NCI-H69 (cell line): ENCODE data around the gene COPS3.

Source experiments
- DNase-seq: peaks from one replicate; lab custom pipeline; 2025; lab: John Stamatoyannopoulos, UW

Gene COPS3

DNA sequence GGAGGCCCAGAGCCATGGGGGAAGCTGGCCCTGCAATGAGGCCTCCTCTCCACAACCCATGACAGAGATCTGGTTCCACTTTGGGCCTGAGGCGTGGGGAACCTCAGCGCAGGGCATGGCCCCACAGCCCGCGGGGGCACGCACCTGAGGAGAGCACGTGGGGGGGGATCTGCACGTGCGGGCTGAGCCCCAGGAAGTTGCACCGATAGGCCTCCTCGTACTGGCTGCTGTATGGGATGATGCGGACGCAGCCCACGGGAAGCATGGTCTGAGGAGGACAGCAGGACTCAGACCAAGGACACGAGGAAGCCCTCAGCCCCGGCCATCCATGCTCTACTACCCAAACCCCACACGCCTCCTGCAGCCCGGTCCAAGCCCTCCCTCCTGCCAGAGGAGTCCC lies 64.8 kb downstream of the COPS3 start:
- no peak for DNase-seq

DNA sequence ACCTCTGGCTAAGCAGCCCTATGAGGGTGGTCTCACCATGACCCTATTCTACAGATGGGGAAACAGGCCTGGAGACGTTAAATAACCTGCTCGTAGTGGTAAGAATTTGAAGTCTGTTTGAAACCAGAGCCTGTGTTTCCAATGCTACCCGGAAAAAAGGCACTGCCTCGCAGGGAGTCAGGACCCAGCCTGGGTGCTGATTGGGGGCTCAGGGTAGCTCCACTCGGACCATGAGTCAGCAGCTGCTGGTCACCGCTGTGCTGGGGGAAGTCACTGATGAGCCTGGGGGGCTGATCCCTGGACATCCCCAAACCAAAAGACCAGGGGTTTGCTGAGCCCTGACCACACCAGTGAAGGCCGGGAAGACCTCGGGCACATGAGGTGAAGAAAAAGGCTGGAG lies 65.5 kb downstream of the COPS3 start:
- DNase-seq: no peak

DNA sequence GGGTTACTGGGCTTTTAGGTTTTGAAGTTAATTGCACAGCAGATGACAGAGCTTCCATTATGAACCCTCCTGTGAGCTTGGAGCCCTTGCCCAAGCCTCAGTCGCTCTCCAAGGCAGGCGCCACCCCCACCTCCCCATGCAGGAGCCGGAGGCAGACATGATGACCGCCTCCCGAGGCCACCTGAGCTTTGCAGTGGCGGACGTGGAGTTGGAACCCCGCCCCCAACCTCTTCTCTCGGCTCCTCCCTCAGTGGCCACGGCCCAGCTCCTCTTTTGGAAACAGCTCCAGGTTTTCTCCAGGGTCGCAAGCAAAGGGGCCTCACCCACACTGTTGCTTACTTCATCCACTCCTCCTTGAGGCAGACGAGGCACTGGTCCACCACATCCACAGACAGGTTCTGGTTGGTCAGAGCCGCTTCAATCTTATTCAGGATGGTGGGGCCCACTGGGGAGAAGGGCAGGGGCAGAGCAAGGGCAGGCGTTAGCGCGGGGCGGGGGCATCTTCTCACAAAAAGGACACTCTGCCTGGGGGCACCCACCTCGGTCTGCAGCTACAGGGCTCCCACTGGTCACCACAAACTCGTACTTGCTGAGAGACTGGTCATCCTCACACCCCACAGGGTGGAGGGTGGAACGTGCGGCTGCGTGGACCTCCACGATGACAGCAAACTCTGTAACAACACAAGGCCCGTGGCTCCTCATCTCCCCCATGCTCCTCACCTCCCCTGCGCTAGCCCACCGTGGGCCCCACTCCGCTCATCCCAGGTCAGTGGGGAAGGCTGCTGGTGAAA lies 66.2 kb downstream of the COPS3 start:
- no peak for DNase-seq

DNA sequence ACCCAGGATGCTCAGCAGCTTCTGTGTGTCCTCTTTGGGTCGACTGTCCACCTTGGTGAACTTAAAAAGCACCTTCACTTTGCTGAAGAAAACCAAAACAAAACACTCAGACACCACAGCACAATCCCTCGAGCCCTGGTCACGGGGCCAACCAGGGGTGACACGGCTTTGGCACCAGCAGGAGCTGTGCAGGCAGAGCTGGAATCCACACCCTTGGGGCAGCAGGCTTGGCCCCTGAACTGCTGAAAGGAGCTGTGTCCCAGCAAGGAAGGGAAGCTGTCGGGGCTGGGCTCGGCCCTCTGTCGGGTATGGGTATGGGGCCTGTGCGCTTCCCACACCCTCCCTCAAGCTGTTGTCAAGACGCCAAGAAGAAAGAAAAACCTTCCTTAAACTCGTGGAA lies 67.3 kb downstream of the COPS3 start:
- DNase-seq: no peak

DNA sequence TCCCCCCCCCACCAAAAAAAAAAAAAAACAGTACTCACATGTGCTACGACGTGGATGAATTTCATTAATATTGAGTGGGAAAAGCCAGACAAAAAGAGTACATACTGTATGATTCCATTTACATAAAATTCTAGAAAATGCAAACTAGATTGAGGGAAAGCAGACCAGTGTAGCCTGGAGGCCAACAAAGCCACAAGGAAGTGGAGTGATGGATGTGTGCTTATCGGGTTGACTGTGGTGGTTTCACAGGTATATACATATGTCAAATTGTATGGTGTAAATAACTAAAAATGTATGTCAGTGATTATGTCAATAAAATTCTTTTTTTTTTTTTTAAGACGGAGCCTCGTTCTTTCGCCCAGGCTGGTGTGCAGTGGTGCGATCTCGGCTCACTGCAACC lies 73.0 kb downstream of the COPS3 start:
- no peak for DNase-seq

DNA sequence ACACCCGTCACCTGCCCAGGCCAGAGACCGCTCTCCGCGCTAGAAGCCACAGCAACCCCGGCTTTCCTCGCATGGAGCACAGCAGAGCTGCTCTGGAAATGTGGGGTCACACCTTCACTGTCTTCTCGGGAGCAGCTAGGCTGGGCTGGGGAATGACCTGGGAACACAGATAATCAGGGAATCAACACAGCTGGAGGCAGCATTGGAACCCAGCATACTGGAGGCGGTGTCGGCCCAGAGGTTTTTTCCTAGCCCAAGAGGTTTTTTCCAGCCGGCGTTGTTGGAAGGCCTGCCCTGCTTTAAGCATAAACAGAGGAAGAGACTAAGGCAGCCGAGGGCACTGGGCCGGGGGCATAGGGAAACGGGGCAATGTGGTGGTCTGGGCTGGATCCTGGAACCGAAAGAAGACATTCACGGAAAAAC lies 74.1 kb downstream of the COPS3 start:
- no peak for DNase-seq

DNA sequence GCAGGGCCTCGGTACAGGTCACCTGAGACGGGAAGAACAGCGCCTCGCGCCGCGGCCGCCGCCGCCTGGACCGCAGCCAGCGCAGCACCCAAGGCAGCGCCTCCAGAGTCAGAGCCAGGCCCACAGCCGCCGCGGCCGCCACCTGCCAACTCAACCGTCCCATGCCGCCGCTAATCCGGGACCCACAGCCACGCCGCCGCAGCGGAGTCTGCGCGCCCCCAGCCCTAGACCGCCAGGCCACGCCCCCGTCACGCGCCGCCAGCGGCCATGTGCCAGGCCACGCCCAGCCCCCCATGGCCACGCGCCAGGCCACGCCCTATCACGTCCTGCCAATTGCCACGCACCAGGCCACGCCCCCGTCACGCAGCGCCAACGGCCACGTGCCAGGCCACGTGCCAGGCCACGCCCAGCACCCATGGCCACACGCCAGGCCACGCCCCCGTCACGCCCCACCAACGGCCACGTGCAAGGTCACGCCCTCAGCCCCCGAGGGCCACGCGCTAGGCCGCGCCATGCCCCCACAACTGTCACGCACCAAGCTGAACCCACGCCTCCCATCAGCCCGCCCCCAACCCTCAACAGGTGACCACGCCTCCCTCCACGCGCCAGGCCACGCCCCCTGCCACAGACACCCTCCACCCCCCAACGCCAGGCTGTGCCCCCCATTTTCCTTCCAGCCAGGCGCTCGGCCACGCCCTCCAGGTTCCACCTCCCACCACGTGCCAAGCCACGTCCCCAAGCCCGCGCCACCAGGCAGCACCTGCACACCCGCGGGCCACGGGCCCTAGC lies 74.7 kb downstream of the COPS3 start, which contains the start of gene PLD6:
Gene PLD6, minus strand, starts transcription at position 210 of the 789 bp plus-strand sequence. Its CDS starts 47 bp downstream, at position 163.
- DNase-seq: peak; percentile 84

DNA sequence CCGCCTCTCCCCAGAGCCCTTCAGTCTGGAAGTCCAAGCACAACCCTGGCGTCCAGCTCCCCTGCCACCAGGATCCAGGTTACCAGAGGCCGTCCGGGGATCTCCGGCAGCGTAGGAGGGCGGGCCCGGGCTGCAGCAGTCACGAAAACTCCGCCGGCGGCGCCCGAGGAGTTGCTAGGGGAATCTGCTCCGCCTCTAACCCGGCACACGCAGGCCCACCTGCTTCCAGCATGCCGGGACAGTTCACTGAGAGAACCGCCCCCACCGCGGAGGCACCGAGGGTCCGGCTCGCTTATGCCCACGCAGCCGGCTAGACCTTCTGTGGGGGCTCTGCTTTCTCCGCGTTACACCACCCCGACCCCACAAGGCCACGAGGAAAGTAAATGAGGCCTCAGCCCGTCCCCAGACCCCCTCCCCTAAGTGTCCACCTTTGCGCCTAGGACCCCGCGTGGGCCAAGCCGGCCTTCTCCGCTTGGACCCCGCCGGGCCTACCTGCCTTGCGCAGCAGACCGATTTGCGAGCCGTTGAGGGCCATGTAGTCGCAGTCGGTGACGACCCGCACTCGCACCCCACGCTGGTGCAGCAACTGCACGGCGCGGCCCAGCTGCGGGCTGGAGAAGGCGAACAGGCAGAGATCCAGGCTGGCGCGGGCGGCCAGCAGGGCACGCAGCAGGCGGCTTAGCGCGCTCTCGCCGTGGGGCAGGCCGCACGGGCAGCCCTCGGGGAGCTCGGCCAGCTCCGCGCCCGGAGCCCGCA lies 75.5 kb downstream of the COPS3 start:
- peak; percentile 58 for DNase-seq

DNA sequence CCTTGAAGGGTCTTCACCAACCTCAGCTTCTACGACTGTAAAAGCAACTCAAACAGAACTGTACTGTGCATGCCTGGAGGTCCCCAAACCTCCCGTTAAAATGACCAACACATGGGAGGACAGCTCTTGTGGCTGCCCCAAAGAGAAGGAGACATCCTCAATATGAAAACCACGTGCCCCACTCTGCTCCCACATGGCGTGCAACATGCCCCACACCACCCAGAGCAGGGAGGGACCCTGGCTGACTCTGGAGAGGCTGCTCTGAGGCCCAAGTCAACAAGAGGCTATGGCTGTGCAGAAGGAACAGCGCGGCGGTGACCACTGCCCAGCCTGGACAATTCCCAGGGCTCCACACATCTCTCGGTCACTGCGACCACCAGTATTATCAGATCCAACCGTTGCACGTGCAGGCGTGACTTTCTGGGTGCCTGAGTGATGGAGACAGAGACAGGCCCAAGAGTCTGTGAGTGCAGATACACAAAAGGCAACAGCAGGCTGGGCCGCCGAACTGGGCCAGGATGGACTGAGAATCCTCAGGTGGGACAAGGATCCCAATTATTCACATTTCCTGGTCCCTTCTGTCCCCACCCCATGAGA lies 76.3 kb downstream of the COPS3 start:
- DNase-seq: no peak

DNA sequence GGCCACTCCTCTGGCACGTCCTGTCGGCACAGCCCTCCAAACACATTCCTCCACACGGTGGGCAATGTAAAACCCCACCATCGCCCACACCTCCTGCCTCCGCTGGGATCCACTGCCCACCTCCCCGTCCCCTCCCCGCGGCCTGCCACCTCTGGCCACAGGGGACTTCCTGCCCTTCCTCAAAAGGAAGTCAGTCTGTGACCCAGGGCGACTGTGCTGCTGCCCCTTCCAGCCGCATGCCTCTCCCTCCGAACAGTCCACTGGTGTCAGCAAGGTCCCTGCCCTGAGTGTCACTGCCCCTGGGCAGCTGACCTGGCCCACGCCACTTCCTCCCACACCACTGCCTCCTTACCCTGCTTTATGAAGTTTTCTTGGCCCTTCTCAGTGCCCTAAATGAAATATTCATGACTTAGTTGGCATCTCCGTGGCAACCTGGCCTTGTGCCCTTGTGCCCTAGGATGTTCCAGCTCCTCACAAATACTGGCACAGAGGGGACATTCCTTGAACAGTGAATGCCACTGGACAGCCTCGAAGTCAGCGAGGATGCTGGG lies 76.9 kb downstream of the COPS3 start:
- no peak for DNase-seq

DNA sequence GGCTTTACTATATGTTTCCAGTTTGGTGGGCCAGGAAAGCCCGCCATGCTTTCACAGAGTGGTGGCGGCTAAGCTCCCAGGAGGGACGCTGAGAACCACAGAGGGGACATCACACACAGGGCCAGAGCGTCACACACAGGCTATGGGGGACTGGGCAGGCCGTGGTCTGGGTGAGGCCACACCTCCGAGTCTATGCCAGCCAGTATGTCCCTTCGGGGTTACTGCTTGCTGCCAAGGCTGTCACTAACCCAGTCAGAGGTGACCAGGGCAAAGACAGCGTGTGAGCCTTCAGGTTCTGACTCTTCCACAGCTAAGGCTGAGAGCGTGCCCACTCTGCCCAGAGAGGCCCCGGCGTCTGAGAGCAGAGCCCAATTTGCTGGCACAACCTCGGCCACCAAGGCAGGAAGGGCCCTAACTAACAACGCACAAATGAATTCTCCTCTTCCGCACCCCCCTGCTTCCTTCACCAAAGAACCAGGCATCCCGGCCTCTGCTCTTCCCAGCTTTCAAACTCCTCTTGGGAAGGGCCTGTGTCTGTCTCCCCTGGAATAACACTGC lies 77.8 kb downstream of the COPS3 start:
- DNase-seq: no peak

DNA sequence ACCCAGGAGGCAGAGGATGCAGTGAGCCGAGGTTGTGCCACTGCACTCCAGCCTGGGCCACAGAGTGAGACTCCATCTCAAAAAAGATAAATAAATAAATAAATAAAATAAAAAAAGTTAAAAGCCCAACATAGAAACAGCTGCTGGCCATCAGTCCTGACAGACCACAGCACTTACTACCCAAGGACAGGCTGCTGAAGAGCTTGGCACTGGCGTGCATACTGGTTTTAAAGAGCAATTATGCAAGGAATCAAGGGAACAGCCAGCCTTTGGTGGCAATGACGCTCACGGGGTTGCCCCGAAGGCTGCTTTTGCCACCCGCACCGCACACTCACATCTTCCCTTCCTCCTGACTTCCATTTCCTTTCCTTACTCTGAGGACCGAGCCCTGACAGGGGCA lies 79.1 kb downstream of the COPS3 start:
- DNase-seq: no peak

DNA sequence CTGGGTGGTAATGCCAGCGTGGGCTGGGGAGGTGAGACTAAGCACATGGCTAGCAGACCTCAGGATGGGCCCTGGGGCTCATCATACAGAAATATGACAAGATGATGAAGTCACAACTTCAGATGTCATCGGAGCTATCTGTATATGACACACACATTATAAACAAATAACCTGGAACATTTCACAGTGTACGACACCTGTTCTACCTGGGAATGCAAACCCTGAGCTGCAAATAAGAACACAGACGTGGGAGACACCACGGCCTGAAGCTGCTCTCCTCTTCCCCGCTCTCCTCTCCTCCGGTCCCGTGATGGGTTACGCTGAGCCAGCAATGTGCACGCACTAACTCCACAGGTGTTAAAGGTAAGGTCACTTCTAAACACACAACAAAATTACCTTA lies 79.8 kb downstream of the COPS3 start:
- DNase-seq: no peak

DNA sequence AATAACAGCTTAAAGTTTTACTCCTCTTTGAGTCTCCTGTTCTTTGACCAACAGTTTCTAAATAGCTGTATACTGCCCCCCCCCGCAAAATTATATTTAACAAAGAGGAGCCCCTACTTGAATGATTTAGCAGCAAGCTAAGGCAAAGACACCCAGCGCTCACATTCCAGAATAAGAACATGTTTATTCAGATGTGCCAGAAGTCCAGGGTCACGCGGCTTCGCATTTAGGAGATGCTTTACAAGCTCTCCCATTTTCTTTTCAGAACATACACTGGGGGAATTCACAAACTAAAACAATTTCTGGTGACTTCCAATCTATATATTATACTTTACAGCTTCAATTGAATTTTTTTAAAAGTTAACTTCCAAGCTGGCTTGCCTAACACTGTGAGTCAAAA lies 80.2 kb downstream of the COPS3 start:
- DNase-seq: no peak

DNA sequence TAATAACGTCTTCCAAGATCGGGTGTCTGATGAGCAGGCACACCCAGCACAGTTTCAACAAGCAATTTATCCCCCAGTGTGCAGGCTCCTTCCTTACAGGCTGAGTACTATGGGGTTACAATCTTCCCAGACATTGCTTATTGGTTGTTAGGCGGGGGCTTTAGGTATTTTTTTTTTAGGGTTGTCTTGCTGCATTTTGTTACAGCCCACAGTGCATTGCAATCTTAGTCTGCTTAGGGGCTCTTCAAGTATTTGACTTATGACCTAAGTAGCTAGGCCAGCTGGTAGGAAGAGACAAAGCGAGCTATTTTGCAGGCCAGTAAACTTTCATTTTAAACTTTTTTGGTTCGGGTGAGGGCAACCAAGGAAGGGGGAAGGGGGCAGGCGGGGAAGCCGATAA lies 80.7 kb downstream of the COPS3 start:
- no peak for DNase-seq

DNA sequence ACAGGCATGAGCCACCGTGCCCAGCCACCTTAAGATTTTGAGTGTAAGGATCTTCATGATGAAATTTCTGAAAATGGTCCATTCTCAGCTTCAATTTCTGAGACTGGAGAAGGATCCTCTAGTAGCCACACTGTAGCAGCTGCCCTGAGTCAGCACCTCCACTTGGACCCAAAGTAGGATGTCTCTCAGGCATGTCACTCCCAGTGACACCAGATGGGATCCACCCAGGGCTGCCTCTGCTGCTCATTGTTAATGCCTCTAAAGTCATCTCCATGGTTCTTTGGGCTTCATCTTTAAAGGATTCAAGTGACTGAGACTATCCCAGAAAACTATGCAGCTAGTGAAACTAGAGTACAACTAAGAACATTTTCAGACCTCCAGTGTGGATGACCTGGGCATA lies 82.8 kb downstream of the COPS3 start:
- no peak for DNase-seq

DNA sequence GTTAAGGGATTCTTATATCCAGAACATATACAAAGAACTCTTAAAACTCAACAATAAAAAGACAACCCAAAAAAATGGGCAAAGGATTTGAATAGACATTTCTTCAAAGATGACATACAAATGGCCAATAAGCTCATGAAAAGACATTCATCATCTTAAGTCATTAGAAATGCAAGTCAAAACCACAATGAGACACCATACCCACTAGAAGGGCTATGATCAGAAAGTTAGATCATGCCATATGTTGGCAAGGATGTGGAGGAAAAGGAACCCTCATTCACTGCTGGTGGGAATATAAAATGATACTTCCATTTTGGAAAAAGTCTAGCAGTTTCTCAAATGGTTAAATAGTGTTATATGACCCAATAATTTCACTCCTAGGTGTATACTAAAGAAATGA lies 84.3 kb downstream of the COPS3 start:
- DNase-seq: no peak
